Ascending aorta (tissue), 2 donors: ENCODE data around the gene CHRNB1. TPM values are rescaled to one million over a fixed set of nuclear protein-coding genes. Genes with fewer than 3 reads are reported as not detected.

Experiments
- DNase-seq, 2 donors: peaks; one replicate each; pipeline ENCODE4 v3.0.0-alpha.2; 2019; ENCODE audit warnings: low spot score in 2 of 2
- H3K27ac ChIP-seq, 2 donors: fragments of 200-600 bp; sonication (generic); one replicate each; pipeline ENCODE4 v1.5.1; 2016 to 2017; ENCODE audit warnings: mild to moderate bottlenecking in 1 of 2
- H3K27me3 ChIP-seq: fragments of 200-600 bp; sonication (generic); one replicate; pipeline ENCODE4 v1.5.1; 2017
- H3K36me3 ChIP-seq, 2 donors: fragments of 200-600 bp; sonication (generic); one replicate each; pipeline ENCODE4 v1.5.1; 2016
- H3K4me1 ChIP-seq, 2 donors: fragments of 200-600 bp; sonication (generic); one replicate each; pipeline ENCODE4 v1.5.1; 2016 to 2017; ENCODE audit warnings: mild to moderate bottlenecking in 1 of 2
- H3K4me3 ChIP-seq, 2 donors: fragments of 200-600 bp; sonication (generic); one replicate each; pipeline ENCODE4 v1.5.1; 2016 to 2017; ENCODE audit warnings: mild to moderate bottlenecking in 1 of 2
- H3K9me3 ChIP-seq, 2 donors: fragments of 200-600 bp; sonication (generic); one replicate each; pipeline ENCODE4 v1.5.1; 2016
- intact Hi-C: fragments of 100-400 bp; cut with DNase I; formaldehyde crosslinking; loops from one replicate; pipeline ENCODE4 v1.15.1; 2023
- total RNA-seq: library from RNA; depleted of rRNA; stranded (reverse); fragments of >200 nt; gene quantifications from one replicate; pipeline ENCODE4 v1.1.0, GENCODE V29; 2016
- TF ChIP-seq, protein P1 (sequence below), 3 experiments: fragments of 200-600 bp in 2 of 3; fragments of 450-650 bp in 1 of 3; sonication (generic) in 2 of 3; IDR thresholded peaks; one replicate each; pipeline ENCODE4 v1.5.1; 2016 to 2019; ENCODE audit warnings: antibody characterized with exemption in 3 of 3, mild to moderate bottlenecking in 1 of 3, moderate library complexity in 1 of 3

The CHRNB1 gene
- total RNA-seq, 1 donor from 2014 or later: 5.0 TPM

DNA sequence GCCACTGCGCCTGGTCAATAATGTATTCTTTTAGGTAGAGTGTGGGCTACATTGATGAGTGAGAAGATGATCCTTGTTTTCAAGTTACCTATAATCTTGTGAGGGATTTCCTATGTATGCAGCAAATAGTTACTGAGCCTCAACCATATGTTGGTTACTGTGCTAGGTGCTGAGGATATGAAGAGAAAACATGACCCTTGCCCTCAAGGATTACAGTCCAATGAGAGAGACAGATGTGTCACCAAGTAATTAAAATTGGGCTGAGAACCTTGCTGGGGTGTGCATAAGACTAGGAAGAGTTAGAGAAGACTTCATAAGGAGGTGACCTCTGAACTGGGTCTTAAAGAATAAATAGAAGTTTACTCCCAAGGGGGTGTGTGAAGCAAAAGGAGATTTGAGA is 46.7 kb downstream of the CHRNB1 start:
- no peak for DNase-seq
- TF ChIP-seq, protein P1, sequence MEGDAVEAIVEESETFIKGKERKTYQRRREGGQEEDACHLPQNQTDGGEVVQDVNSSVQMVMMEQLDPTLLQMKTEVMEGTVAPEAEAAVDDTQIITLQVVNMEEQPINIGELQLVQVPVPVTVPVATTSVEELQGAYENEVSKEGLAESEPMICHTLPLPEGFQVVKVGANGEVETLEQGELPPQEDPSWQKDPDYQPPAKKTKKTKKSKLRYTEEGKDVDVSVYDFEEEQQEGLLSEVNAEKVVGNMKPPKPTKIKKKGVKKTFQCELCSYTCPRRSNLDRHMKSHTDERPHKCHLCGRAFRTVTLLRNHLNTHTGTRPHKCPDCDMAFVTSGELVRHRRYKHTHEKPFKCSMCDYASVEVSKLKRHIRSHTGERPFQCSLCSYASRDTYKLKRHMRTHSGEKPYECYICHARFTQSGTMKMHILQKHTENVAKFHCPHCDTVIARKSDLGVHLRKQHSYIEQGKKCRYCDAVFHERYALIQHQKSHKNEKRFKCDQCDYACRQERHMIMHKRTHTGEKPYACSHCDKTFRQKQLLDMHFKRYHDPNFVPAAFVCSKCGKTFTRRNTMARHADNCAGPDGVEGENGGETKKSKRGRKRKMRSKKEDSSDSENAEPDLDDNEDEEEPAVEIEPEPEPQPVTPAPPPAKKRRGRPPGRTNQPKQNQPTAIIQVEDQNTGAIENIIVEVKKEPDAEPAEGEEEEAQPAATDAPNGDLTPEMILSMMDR (IDR thresholded peaks at IDR 0.05): no peak
- peaks cover 10 to 13% of the 10 kb centered on the region in 2 donors for H3K36me3 ChIP-seq
- intact Hi-C loops: no loop called here
- H3K4me3 ChIP-seq: no peak overlapping the region
- no peaks in the 10 kb centered on the region for H3K9me3 ChIP-seq
- no peaks in the 10 kb centered on the region for H3K27me3 ChIP-seq
- H3K27ac ChIP-seq: no peak overlapping the region
- peaks cover 2 to 21% of the 10 kb centered on the region in 2 donors for H3K4me1 ChIP-seq

DNA sequence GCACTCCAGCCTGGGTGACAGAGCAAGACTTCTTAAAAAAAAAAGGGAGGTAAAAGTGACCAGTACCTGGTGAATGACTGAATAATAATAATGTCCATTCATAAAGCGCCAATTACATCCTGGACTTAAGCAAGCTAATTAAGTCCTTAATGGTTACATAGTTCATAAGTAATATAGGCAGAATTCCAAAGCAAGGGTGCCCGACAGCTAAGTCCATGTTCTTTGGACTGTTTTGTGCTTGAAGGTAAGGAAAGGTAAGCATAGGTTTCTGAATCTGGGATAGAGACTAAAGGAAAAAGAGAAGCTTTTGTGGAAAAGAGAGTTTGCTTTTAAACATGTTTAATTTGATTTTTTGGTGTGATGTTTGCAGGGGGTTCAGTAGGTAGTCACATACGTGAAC is 49.1 kb downstream of the CHRNB1 start:
- Histone ChIP-seq H3K36me3 (peaks cover 33 to 37% of the 10 kb centered on the region in 2 donors), H3K4me1 (peaks cover 0 to 3% of the 10 kb centered on the region in 2 donors), H3K4me3 (no peak overlapping the region), H3K27ac (no peak overlapping the region), H3K27me3 (no peaks in the 10 kb centered on the region), H3K9me3 (no peaks in the 10 kb centered on the region)
- intact Hi-C loops: no loop called here
- TF ChIP-seq, protein P1 (IDR thresholded peaks at IDR 0.05): no peak
- no peak for DNase-seq

DNA sequence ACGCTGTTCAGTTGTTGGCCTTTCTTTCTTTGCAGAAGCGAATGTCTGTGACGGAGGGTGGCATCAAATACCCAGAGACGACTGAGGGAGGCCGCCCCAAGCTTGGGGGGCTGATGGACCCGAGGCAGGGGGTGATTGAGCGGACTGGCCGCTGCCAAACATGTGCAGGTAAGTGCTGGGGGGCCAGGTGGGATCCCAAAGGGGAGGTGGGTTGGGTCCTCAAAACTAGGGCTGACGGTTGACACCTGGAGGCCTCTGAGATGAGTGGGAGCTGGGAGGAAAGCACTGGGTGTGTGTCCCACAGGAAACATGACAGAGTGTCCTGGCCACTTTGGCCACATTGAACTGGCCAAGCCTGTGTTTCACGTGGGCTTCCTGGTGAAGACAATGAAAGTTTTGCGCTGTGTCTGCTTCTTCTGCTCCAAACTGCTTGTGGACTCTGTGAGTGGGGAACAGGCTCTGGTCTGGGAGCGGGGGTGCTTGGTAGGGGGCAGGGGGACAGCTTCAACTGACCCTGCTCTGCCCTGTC is 51.1 kb downstream of the CHRNB1 start:
- DNase-seq: no peak
- Histone ChIP-seq H3K4me3 (no peak overlapping the region), H3K27ac (no peak overlapping the region), H3K4me1 (peaks cover 0 to 3% of the 10 kb centered on the region in 2 donors), H3K36me3 (peaks cover 53 to 57% of the 10 kb centered on the region in 2 donors), H3K9me3 (no peaks in the 10 kb centered on the region), H3K27me3 (no peaks in the 10 kb centered on the region)
- intact Hi-C loops: no loop called here
- TF ChIP-seq, protein P1 (IDR thresholded peaks at IDR 0.05): no peak

DNA sequence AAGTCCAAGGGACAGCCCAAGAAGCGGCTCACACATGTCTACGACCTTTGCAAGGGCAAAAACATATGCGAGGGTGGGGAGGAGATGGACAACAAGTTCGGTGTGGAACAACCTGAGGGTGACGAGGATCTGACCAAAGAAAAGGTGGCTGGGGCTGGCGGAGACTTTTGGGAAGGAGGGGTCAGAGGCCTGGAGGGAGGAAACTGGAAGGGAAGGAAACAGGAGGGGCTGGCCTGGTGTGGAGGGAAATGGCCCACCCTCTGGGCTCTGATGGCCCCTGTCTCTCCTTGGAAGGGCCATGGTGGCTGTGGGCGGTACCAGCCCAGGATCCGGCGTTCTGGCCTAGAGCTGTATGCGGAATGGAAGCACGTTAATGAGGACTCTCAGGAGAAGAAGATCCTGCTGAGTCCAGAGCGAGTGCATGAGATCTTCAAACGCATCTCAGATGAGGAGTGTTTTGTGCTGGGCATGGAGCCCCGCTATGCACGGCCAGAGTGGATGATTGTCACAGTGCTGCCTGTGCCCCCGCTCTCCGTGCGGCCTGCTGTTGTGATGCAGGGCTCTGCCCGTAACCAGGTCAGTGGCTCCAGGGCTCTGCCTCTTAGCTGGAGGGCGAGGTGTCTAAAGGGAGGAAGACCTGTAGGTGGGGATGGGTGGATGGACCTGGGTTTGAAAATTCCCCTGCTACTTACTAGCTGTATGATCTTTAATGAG is 51.8 kb downstream of the CHRNB1 start:
- no peak for DNase-seq
- no peaks in the 10 kb centered on the region for H3K27me3 ChIP-seq
- H3K4me3 ChIP-seq: no peak overlapping the region
- intact Hi-C loops: no loop called here
- H3K27ac ChIP-seq: no peak overlapping the region
- H3K9me3 ChIP-seq: no peaks in the 10 kb centered on the region
- H3K4me1 ChIP-seq: peaks cover 0 to 3% of the 10 kb centered on the region in 2 donors
- TF ChIP-seq, protein P1 (IDR thresholded peaks at IDR 0.05): no peak
- peaks cover 60% of the 10 kb centered on the region in 2 donors for H3K36me3 ChIP-seq

DNA sequence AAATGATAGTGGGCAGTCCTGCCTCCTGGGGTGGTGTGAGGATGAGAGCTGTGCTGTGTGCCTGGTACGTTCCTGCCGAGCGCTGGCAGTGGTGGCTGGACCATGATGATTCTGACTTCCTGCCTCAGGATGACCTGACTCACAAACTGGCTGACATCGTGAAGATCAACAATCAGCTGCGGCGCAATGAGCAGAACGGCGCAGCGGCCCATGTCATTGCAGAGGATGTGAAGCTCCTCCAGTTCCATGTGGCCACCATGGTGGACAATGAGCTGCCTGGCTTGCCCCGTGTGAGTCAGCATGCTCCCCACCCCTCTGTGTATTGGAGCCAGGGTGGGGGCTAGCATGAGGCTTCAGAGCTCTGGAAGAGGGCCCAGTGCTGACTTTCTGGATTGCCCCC is 52.4 kb downstream of the CHRNB1 start:
- no peaks in the 10 kb centered on the region for H3K27me3 ChIP-seq
- no peak overlapping the region for H3K27ac ChIP-seq
- H3K4me3 ChIP-seq: no peak overlapping the region
- peaks cover 66% of the 10 kb centered on the region in 2 donors for H3K36me3 ChIP-seq
- H3K9me3 ChIP-seq: no peaks in the 10 kb centered on the region
- TF ChIP-seq, protein P1 (IDR thresholded peaks at IDR 0.05): no peak
- DNase-seq: no peak
- peaks cover 0 to 3% of the 10 kb centered on the region in 2 donors for H3K4me1 ChIP-seq
- intact Hi-C loops: no loop called here
